WTC11 (cell line): ENCODE results near the gene UNC119.

Experiments used
- NFYB ChIP-seq: sonication (generic); formaldehyde crosslinking; conservative IDR thresholded peaks from 2 replicates; pipeline ENCODE4 v1.8.0; 2022; ENCODE audit warnings: low read depth, missing genetic modification reagents
- TF ChIP-seq, protein P1 (sequence below): fragments of 200-600 bp; IDR thresholded peaks from 2 replicates; pipeline ENCODE4 v1.8.0; 2022; ENCODE audit warnings: antibody characterized with exemption
- TF ChIP-seq, protein P2 (sequence below): sonication (generic); formaldehyde crosslinking; IDR thresholded peaks from 2 replicates; pipeline ENCODE4 v1.8.0; 2022; ENCODE audit warnings: mild to moderate bottlenecking, missing genetic modification reagents
- TF ChIP-seq, protein P3 (sequence below): sonication (generic); formaldehyde crosslinking; IDR thresholded peaks from 2 replicates; pipeline ENCODE4 v1.8.0; 2022; ENCODE audit warnings: mild to moderate bottlenecking, missing genetic modification reagents
- TF ChIP-seq, protein P4 (sequence below): sonication (generic); formaldehyde crosslinking; IDR thresholded peaks from 2 replicates; pipeline ENCODE4 v1.8.1; 2023; ENCODE audit warnings: mild to moderate bottlenecking, missing genetic modification reagents, moderate library complexity
- TF ChIP-seq, protein P5 (sequence below): sonication (generic); formaldehyde crosslinking; IDR thresholded peaks from 2 replicates; pipeline ENCODE4 v1.8.1; 2022; ENCODE audit warnings: low read depth, mild to moderate bottlenecking, moderate library complexity, missing genetic modification reagents, borderline replicate concordance

DNA sequence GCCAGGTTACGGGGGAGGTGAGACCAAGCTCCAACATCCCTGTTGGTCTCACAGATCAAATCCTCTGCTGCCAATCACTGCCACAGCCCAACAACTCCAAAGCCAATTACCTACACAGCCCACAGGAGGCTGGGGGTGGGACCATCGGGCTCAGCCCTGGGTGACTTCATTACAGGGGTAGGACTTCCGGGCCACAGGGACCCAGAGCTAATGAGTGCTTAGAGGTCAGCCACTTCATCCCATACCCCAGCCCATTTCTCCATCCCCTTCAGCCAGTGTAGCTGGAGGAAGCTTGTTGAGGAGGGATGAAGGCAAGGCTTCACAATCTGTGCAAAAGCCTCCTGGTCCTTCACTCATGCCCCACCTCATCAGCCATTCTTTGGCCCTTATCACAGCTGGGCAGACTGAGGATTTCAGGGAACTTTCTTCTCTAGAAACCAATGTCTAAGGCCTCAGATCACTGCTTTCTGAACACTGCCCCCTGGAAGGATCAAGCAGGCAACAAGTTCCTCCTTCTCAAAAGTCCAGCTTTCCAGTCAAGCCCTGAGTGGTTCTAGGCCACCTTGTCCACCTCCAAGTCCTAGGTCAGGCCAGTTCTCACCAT lies 40.5 kb downstream of the UNC119 start:
- TF ChIP-seq, protein P1, sequence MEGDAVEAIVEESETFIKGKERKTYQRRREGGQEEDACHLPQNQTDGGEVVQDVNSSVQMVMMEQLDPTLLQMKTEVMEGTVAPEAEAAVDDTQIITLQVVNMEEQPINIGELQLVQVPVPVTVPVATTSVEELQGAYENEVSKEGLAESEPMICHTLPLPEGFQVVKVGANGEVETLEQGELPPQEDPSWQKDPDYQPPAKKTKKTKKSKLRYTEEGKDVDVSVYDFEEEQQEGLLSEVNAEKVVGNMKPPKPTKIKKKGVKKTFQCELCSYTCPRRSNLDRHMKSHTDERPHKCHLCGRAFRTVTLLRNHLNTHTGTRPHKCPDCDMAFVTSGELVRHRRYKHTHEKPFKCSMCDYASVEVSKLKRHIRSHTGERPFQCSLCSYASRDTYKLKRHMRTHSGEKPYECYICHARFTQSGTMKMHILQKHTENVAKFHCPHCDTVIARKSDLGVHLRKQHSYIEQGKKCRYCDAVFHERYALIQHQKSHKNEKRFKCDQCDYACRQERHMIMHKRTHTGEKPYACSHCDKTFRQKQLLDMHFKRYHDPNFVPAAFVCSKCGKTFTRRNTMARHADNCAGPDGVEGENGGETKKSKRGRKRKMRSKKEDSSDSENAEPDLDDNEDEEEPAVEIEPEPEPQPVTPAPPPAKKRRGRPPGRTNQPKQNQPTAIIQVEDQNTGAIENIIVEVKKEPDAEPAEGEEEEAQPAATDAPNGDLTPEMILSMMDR: no peak
- TF ChIP-seq, protein P2, sequence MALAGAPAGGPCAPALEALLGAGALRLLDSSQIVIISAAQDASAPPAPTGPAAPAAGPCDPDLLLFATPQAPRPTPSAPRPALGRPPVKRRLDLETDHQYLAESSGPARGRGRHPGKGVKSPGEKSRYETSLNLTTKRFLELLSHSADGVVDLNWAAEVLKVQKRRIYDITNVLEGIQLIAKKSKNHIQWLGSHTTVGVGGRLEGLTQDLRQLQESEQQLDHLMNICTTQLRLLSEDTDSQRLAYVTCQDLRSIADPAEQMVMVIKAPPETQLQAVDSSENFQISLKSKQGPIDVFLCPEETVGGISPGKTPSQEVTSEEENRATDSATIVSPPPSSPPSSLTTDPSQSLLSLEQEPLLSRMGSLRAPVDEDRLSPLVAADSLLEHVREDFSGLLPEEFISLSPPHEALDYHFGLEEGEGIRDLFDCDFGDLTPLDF (CRISPR knock-in tag): no peak
- TF ChIP-seq, protein P3, sequence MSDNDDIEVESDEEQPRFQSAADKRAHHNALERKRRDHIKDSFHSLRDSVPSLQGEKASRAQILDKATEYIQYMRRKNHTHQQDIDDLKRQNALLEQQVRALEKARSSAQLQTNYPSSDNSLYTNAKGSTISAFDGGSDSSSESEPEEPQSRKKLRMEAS (CRISPR knock-in tag): no peak
- TF ChIP-seq, protein P4, sequence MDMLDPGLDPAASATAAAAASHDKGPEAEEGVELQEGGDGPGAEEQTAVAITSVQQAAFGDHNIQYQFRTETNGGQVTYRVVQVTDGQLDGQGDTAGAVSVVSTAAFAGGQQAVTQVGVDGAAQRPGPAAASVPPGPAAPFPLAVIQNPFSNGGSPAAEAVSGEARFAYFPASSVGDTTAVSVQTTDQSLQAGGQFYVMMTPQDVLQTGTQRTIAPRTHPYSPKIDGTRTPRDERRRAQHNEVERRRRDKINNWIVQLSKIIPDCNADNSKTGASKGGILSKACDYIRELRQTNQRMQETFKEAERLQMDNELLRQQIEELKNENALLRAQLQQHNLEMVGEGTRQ (CRISPR knock-in tag): no peak
- TF ChIP-seq, protein P5, sequence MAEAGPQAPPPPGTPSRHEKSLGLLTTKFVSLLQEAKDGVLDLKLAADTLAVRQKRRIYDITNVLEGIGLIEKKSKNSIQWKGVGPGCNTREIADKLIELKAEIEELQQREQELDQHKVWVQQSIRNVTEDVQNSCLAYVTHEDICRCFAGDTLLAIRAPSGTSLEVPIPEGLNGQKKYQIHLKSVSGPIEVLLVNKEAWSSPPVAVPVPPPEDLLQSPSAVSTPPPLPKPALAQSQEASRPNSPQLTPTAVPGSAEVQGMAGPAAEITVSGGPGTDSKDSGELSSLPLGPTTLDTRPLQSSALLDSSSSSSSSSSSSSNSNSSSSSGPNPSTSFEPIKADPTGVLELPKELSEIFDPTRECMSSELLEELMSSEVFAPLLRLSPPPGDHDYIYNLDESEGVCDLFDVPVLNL (CRISPR knock-in tag): no peak
- no peak for TF ChIP-seq NFYB (CRISPR knock-in tag)
